Vagina (tissue), 2 donors: ENCODE measurements around the gene DBNDD1.

Experiments
- POLR2A ChIP-seq, 2 donors: fragments of 450-650 bp; IDR thresholded peaks; one replicate each; pipeline ENCODE4 v1.6.1; 2017; ENCODE audit warnings: antibody characterized with exemption in 2 of 2, mild to moderate bottlenecking in 2 of 2, moderate library complexity in 2 of 2
- TF ChIP-seq, protein P1 (sequence below), 3 experiments: fragments of 450-650 bp in 2 of 3; fragments of 200-600 bp in 1 of 3; sonication (generic) in 1 of 3; IDR thresholded peaks; one replicate each; pipeline ENCODE4 v1.5.1; 2017 to 2019; ENCODE audit warnings: antibody characterized with exemption in 3 of 3, mild to moderate bottlenecking in 2 of 3, moderate library complexity in 2 of 3

DNA sequence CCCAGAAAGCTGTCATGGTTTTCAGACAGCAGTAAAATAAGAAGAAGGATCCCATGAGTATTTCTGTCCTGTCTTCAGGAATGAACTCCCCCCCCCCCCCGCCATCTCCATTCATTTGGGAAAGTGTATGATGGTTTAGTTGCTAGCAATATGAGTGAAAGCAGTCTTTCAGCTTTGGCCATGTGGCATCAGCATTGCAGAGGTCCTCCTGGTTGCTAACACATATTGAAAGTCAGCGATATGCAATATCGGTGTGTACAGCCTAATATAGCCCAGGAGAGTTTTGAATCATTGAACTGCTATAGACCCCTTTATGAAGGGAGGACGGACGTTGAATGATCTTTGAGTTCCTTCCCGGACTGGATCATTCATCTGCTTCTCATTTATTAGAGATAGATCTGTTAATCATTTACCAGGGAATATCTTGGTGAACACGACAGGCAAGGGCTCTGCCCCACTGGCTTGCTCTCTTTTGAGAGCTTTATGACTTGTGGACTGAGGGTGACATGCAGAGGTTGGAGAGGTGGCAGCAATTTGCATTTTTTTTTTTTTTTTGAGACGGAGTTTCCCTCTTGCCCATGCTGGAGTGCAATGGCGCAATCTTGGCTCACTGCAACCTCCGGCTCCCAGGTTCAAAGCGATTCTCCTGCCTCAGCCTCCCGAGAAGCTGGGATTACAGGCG lies 45.5 kb downstream of the DBNDD1 start:
- no peak for TF ChIP-seq POLR2A (IDR thresholded peaks at IDR 0.05)
- TF ChIP-seq, protein P1, sequence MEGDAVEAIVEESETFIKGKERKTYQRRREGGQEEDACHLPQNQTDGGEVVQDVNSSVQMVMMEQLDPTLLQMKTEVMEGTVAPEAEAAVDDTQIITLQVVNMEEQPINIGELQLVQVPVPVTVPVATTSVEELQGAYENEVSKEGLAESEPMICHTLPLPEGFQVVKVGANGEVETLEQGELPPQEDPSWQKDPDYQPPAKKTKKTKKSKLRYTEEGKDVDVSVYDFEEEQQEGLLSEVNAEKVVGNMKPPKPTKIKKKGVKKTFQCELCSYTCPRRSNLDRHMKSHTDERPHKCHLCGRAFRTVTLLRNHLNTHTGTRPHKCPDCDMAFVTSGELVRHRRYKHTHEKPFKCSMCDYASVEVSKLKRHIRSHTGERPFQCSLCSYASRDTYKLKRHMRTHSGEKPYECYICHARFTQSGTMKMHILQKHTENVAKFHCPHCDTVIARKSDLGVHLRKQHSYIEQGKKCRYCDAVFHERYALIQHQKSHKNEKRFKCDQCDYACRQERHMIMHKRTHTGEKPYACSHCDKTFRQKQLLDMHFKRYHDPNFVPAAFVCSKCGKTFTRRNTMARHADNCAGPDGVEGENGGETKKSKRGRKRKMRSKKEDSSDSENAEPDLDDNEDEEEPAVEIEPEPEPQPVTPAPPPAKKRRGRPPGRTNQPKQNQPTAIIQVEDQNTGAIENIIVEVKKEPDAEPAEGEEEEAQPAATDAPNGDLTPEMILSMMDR (IDR thresholded peaks at IDR 0.05): no peak
